ENCODE measurements around the gene MLLT6. TPM values are rescaled to one million over a fixed set of nuclear protein-coding genes. Genes with fewer than 3 reads are reported as not detected.

The MLLT6 gene
- total and polyA plus RNA-seq, 2 of the 4 experiments (the other 2 are of a cell fraction), result 7.2 to 21.2 TPM

GRCh38 chr17:38746849-38747462, 41.9 kb downstream of the MLLT6 start:
- no CpG with 5 or more reads among the region's 21 CpGs for WGBS, 2 experiments (ENCODE audit: extremely low coverage in 2 of 2, insufficient read length in 1 of 2)
- dilution Hi-C loops (cut with HindIII; ENCODE audit: low sequenced_read_pairs, unreplicated experiment), result no loop called here
- intact Hi-C loops (cut with micrococcal nuclease), result no loop called here
- Histone ChIP-seq H3K18ac (ENCODE audit: low read depth, low read length) (no peak overlapping the region; the same call in 1 of the 2 replicates), H3K9ac (ENCODE audit: low read depth, low read length) (peak overlapping the region; percentile 65), H2AK5ac (ENCODE audit: low read depth, low read length) (peak overlapping the region; percentile 33; the same call in 1 of the 2 replicates), H3K4me2 (ENCODE audit: low read depth, low read length) (peak overlapping the region; percentile 95), H3K9me1 (ENCODE audit: insufficient read depth, low read length) (peaks cover 22% of the 10 kb centered on the region), H2AFZ (replicated peaks; ENCODE audit: low read length, poor library complexity) (no peak overlapping the region), H2BK5ac (ENCODE audit: low read depth, low read length, poor library complexity, severe bottlenecking) (peak overlapping the region; percentile 12), H3K14ac (replicated peaks; ENCODE audit: low read depth, low read length) (peak overlapping the region; percentile 3; the same call in 1 of the 2 replicates), H3K9me3 (ENCODE audit: control insufficient read depth, insufficient read depth, low read length) (no peaks in the 10 kb centered on the region), H4K5ac (ENCODE audit: low read depth, low read length) (no peak overlapping the region), H3K27ac (ENCODE audit: insufficient read depth, low read length) (peak overlapping the region; percentile 58), H4K8ac (ENCODE audit: low read depth in 2 of 2, low read length in 2 of 2) (no peak overlapping the region), H4K91ac (ENCODE audit: insufficient read depth, low read depth, low read length) (no peak overlapping the region), H3K4me3 (ENCODE audit: insufficient read depth, low read depth, low read length) (peak overlapping the region; percentile 91), H2BK120ac (ENCODE audit: low read depth, low read length) (no peak overlapping the region), H3K36me3 (ENCODE audit: control insufficient read depth, insufficient read depth, low read length) (no peaks in the 10 kb centered on the region), H3K56ac (ENCODE audit: extremely low read depth, insufficient read depth, low read length) (no peak overlapping the region), H2AK9ac (replicated peaks; ENCODE audit: low read depth, low read length, poor library complexity) (peak overlapping the region; percentile 66), H3K27me3 (ENCODE audit: control insufficient read depth, insufficient read depth, low read length) (no peaks in the 10 kb centered on the region), H2BK15ac (ENCODE audit: low read depth, low read length) (no peak overlapping the region), H4K20me1 (ENCODE audit: insufficient read depth, low read length) (peaks cover 52% of the 10 kb centered on the region), H3K79me1 (ENCODE audit: low read depth in 1 of 2, low read length in 2 of 2) (peaks cover 0 to 53% of the 10 kb centered on the region in 2 experiments; a peak in 3 of 4 replicates), H3K4me1 (ENCODE audit: control insufficient read depth, insufficient read depth, low read length) (peaks cover 23% of the 10 kb centered on the region), H3K4ac (ENCODE audit: low read depth, low read length) (peak overlapping the region; percentile 43), H2BK20ac (ENCODE audit: low read depth, low read length) (no peak overlapping the region), H3K23ac (ENCODE audit: low read depth, low read length) (peak overlapping the region; percentile 8; the same call in 1 of the 2 replicates)
- TF ChIP-seq USF2 (IDR thresholded peaks at IDR 0.05; ENCODE audit: low read depth, low read length) (no peak), CEBPB (IDR thresholded peaks at IDR 0.05; ENCODE audit: low read depth, low read length) (no peak), MAZ (IDR thresholded peaks at IDR 0.05; ENCODE audit: borderline replicate concordance, low read depth, low read length) (peak; percentile 2; the same call in 1 of the 2 replicates)
- CTCF ChIA-PET, result no interaction called here
- POLR2A ChIA-PET (ENCODE audit: unreplicated experiment), result no interaction called here
- BruUV-seq (replicated peaks), result no TSS peak
- ATAC-seq (ENCODE audit: low read depth) (no peak; the same call in 1 of the 2 replicates), DNase-seq (no peak)
- in situ Hi-C loops (cut with MboI; ENCODE audit: low sequenced_read_pairs), result no loop called here
